AG10803 (cell line): Measurements from ENCODE around the gene LAMA2.

ENCODE experiments used
- DNase-seq: peaks from one replicate; pipeline ENCODE4 v3.0.0; 2010; ENCODE audit warnings: low read depth
- H3K4me3 ChIP-seq: 2 replicates; pipeline ENCODE4 v1.5.1; 2011; ENCODE audit warnings: mild to moderate bottlenecking, low read length, control low read depth
- TF ChIP-seq, protein P1 (sequence below): conservative IDR thresholded peaks from 2 replicates; pipeline ENCODE4 v1.5.1; 2011; ENCODE audit warnings: mild to moderate bottlenecking, low read length, control low read depth, inconsistent platforms

LAMA2 gene

DNA sequence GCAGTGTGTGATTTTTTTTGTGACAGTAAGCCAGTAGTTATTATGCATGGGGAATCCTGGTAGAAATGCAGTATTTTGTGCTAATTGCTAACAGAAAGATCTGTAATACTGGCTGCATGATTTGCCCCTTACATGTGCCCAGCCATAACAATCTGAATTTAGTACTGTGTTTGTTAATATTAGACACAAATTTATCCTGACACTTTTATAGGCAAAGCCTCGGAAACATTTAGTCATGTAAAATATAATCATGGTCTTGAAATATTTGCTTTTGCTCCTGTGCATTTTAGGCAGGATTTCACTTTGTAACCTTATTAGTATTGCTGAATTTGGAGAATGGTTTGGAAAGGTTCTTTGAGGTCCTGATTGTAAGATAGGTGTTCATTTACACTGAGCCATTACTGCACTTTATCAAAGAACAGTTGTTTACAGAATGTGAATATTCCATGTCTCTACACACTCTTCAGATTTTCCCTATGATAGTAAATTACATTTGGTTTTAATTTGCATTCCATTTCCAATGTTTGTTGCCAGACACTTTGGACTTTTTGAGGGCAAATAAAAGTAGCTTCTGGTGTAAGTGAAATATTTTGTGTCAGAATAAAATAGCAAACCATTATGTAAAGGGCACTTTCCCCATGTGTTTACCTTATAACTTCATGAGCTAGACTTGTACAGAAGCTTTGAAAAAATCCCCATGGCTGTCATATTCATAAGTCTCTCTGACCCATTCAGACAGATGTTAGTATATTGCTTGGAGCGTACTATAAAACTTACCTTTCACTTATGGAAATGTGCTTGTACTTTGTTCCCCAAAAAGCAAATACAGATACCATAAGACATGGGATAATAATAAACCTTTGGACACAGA is 477.1 kb downstream of the LAMA2 start:
- peak; percentile 53 for DNase-seq
- H3K4me3 ChIP-seq = no peak overlapping the region
- TF ChIP-seq, protein P1, sequence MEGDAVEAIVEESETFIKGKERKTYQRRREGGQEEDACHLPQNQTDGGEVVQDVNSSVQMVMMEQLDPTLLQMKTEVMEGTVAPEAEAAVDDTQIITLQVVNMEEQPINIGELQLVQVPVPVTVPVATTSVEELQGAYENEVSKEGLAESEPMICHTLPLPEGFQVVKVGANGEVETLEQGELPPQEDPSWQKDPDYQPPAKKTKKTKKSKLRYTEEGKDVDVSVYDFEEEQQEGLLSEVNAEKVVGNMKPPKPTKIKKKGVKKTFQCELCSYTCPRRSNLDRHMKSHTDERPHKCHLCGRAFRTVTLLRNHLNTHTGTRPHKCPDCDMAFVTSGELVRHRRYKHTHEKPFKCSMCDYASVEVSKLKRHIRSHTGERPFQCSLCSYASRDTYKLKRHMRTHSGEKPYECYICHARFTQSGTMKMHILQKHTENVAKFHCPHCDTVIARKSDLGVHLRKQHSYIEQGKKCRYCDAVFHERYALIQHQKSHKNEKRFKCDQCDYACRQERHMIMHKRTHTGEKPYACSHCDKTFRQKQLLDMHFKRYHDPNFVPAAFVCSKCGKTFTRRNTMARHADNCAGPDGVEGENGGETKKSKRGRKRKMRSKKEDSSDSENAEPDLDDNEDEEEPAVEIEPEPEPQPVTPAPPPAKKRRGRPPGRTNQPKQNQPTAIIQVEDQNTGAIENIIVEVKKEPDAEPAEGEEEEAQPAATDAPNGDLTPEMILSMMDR = no peak

DNA sequence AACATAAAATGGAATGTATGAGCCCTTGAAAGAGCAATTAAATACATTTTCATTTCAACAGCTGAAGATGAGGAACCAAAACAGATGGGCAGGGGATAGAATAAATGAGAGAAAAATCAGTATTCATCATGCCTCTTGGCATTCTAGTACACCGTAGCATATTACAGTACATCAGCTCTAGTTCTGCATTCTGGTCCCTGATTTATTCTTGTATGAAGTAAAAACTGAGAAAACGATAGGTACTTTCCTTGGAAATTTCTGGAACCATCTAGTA is 477.7 kb downstream of the LAMA2 start:
- no peak for DNase-seq
- TF ChIP-seq, protein P1 = no peak
- H3K4me3 ChIP-seq = no peak overlapping the region

DNA sequence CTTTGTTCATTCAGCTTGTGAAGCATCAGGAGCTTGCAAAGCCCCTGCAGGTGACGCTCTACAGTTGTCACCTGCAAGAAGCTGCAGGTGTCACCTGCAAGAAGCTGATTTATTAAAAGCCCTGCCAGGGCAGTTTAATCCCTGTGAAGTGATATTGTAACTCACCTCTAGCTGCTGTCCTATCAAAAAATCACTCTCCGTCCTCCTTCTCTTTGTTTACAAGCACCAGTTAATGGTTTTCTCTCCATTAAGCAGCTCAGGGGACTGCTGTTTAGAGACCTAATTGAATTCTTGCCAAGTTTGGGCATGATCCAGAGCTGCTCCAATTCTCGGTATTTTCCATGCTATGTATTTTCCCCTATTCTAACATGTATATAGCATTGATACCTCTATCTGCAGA is 481.1 kb downstream of the LAMA2 start:
- no peak for DNase-seq
- TF ChIP-seq, protein P1 = no peak
- H3K4me3 ChIP-seq = no peak overlapping the region

DNA sequence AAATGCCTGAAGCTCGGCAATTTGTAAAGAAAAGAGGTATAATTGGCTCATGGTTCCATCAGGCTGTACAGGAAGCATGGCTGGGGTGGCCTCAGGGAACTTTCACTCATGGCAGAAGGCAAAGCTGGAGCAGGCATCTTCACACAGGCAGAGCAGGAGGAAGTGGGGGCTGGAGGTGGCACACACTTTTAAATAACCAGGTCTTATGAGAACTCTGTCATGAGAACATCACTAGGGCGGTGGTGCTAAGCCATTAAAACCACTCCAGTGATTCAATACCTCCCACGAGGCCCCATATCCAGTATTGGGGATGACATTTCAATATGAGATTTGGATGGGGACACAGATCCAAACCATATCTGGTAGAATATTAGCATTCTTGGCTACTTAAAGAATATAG is 481.8 kb downstream of the LAMA2 start:
- no peak overlapping the region for H3K4me3 ChIP-seq
- no peak for DNase-seq
- TF ChIP-seq, protein P1 = no peak

DNA sequence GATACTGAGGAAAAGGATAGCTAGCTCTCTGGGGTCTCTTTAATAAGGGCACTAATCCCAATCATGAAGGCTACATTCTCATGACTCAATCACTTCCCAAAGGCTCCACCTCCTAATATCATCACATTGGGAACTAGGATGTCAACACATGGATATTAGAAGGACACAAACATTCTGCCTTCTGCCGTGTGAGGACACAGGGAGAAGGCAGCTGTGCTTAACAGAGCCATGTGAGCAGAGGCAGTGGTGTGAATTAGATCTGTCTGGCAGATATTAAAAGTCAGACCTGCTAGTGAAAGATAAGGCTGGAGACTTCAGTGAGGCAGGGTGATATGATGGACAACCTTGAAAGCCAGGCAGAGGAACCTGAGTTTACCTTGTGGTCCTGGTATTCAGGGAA is 485.1 kb downstream of the LAMA2 start:
- no peak for DNase-seq
- H3K4me3 ChIP-seq = no peak overlapping the region
- TF ChIP-seq, protein P1 = no peak

DNA sequence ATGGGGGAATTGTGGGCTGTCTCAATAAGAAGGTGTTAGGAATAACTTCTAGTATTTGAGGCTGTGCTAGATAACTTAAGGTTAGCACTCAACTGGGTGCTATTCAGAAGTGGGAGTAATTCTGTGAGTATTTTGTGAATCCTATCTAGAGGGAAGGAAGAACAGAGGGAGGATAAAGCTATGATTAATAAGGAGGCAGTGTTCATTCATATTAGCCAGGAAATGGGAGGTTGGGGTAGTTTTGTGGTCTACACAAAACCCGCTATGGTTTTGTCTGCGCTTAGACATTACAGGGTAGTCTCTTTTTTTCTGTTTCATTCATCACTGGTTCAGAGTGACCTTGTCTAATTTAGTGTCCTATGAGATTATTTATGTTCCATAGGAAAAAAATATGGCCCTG is 486.0 kb downstream of the LAMA2 start:
- H3K4me3 ChIP-seq = no peak overlapping the region
- TF ChIP-seq, protein P1 = no peak
- no peak for DNase-seq

DNA sequence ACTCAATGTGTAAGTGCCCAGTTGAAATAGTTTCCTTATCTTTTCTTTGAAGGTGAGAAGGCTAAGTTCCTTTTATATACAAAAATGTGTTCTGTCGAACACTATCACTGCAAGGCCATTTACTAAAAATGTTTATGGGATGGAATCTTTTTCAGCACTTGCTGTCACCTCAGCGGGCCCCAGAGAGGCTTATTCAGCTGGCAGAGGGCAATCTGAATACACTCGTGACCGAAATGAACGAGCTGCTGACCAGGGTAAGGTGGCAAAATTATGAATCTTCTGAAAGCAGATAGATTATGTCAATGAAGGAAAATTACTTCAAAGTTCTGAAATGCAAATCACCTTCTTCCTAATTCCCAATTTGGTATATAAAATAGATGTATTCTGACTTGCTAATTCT is 486.8 kb downstream of the LAMA2 start:
- no peak overlapping the region for H3K4me3 ChIP-seq
- DNase-seq = no peak
- TF ChIP-seq, protein P1 = no peak
